ENCODE data around the gene TRIM32. TPM values are rescaled to one million over a fixed set of nuclear protein-coding genes. Genes with fewer than 3 reads are reported as not detected.

The TRIM32 gene, protein sequence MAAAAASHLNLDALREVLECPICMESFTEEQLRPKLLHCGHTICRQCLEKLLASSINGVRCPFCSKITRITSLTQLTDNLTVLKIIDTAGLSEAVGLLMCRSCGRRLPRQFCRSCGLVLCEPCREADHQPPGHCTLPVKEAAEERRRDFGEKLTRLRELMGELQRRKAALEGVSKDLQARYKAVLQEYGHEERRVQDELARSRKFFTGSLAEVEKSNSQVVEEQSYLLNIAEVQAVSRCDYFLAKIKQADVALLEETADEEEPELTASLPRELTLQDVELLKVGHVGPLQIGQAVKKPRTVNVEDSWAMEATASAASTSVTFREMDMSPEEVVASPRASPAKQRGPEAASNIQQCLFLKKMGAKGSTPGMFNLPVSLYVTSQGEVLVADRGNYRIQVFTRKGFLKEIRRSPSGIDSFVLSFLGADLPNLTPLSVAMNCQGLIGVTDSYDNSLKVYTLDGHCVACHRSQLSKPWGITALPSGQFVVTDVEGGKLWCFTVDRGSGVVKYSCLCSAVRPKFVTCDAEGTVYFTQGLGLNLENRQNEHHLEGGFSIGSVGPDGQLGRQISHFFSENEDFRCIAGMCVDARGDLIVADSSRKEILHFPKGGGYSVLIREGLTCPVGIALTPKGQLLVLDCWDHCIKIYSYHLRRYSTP
- 10 to 100 TPM; 11.8 to 21.5 (median 20.0) TPM for total RNA-seq
- long read RNA-seq, donor 1, transcript TRIM32-201 (2 exons, 3,688 nt), result major isoform, 13 of 20 reads
- long read RNA-seq, donor 1, transcript TRIM32-203 (2 exons, 3,717 nt), result minor isoform, 5 of 20 reads
- long read RNA-seq, donor 1, partial matches to known transcripts, result 0 of 20 reads
- long read RNA-seq, donor 1, other reads (novel, unspliced or antisense), result 2 of 20 reads
- long read RNA-seq, donor 2, partial matches to known transcripts, result 0 of 4 reads
- long read RNA-seq, donor 2, other reads (novel, unspliced or antisense), result 0 of 4 reads

DNA sequence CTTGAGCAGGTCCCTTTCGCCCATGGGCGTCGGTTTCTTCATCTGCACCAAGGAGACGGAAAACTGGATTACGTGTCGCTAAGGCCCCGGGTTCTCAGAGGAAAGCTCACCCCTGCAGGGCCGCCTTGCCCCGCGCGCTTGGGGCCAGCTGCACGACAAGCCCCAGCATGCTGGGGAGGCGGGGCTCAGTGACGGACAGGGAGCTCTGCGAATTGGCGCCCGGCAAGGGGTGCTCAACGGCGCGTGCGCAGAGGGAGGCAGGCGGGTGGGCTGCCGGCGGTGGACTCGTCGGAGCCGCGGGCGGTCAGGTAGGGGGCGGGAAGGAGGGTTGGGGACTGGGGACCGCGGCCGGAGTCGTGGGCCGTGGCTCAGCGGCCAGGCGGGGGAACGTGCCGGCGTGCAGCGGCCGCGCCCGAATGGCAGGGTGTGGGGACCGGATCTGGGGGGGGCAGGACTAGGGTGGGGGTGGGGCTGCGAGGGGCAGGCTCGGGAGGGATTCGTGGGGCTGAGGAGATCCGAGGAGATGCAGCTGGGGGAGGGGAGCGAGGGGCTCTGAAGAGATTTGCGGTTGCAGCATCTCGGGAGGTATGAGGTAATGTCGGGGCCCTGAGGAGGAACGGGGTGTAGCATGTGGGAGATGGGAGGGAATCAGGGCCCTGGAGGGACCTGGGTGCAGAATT, at the start of gene TRIM32:
TSS of gene TRIM32 (plus strand) at position 232 of the 680 bp plus-strand sequence. CDS start 10,438 bp downstream, outside the sequence.
- intact Hi-C loops (cut with DNase I, micrococcal nuclease), result no loop called here
- Histone ChIP-seq H3K9me3 (no peaks in the 10 kb centered on the region), H3K36me3 (ENCODE audit: low read depth) (no peaks in the 10 kb centered on the region), H3K4me3 (peak within 1 kb of the TSS; percentile 48), H3K4me1 (ENCODE audit: low read depth) (peaks cover 32% of the 10 kb centered on the region)
- ATAC-seq (peak; percentile 98), DNase-seq (peak; percentile 93 to 96 (median 94))
- TF ChIP-seq, protein P1, sequence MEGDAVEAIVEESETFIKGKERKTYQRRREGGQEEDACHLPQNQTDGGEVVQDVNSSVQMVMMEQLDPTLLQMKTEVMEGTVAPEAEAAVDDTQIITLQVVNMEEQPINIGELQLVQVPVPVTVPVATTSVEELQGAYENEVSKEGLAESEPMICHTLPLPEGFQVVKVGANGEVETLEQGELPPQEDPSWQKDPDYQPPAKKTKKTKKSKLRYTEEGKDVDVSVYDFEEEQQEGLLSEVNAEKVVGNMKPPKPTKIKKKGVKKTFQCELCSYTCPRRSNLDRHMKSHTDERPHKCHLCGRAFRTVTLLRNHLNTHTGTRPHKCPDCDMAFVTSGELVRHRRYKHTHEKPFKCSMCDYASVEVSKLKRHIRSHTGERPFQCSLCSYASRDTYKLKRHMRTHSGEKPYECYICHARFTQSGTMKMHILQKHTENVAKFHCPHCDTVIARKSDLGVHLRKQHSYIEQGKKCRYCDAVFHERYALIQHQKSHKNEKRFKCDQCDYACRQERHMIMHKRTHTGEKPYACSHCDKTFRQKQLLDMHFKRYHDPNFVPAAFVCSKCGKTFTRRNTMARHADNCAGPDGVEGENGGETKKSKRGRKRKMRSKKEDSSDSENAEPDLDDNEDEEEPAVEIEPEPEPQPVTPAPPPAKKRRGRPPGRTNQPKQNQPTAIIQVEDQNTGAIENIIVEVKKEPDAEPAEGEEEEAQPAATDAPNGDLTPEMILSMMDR (IDR thresholded peaks at IDR 0.05), result no peak

DNA sequence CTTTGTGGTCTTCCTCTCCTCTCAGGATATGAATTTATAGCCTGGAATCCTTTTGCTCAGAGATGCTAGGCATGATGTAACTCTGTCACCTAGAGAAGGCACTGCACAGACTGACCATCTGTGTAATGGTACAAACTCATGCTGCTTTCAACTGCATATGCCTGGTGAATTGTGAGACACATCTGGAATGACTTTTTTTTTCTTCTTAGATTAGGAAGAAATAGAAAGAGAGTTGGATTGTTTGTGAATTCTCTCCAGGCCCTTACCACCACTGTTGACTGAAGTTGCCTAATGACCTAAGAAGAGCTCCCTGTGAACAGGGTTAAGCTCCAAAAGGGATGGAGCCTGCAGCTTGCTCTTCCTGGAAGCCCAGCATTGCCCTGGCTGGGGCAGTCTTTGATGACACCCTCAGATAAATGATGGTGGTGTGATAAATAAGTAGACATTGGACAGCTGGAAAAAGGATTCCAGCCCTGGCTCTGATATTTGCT, 47.8 kb upstream of the TRIM32 start:
- no peaks in the 10 kb centered on the region for H3K36me3 ChIP-seq (ENCODE audit: low read depth)
- no peak overlapping the region for H3K4me3 ChIP-seq
- H3K4me1 ChIP-seq (ENCODE audit: low read depth), result no peaks in the 10 kb centered on the region
- intact Hi-C loops (cut with DNase I, micrococcal nuclease), result no loop called here
- ATAC-seq, result no peak
- no peaks in the 10 kb centered on the region for H3K9me3 ChIP-seq
- DNase-seq, result no peak
- TF ChIP-seq, protein P1 (IDR thresholded peaks at IDR 0.05), result no peak

DNA sequence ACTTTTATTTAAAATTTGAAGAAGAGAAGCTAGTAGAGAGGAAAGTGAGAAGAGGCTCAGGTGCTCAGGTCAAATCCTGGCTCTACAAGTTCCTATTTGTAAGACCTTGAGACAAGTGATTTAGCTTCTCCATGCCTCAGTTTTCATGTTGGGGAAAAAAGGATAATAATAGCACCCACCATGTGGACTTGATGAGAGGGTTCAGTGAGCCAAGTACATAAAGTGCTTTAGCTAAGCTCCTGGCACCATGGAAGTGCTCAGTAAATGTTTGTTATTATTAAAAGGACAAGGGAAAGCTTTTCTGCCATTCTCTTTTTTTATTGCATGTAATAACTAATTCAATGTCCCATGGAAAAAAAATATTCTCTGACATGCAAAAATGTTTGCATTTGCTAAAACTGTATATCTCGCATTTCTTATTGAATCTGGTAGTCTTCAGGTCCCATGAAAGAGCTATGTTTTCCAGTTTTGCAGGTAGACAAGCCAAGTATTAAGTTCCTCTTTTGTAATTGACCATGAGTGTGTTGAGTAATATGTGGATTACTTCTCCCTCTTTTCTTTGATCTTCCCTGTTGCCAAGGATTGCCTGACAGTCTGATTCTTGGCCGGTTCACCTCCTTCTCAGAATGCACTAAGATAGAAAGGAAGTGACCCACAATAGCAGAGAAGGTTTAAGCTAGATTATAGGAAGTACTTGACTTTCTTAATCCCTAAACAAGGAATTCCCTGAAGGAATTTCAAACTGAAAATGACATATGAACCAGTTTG, 45.6 kb upstream of the TRIM32 start:
- DNase-seq (no peak), ATAC-seq (no peak)
- TF ChIP-seq, protein P1 (IDR thresholded peaks at IDR 0.05), result no peak
- no peaks in the 10 kb centered on the region for H3K9me3 ChIP-seq
- intact Hi-C loops (cut with DNase I, micrococcal nuclease), result no loop called here
- H3K36me3 ChIP-seq (ENCODE audit: low read depth), result no peaks in the 10 kb centered on the region
- no peak overlapping the region for H3K4me3 ChIP-seq
- no peaks in the 10 kb centered on the region for H3K4me1 ChIP-seq (ENCODE audit: low read depth)

DNA sequence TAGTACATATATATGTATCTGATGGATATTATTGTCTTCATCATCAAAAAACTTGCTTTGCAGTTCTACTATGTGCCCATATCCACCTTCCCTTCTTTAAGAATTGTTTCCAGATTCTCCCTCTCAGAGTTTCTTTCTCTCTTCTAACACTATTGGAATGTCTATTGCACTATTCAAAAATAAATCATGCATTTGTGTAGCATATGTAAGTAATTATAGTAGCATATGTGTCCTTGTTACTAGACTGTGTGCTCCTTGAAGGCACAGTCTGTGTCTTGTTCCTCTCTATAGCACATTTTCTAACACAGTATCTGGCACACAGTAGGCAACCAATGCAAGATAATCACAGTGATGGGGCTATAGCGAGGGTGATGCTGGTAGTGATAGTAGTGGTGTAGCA, 43.4 kb upstream of the TRIM32 start:
- TF ChIP-seq, protein P1 (IDR thresholded peaks at IDR 0.05), result no peak
- Histone ChIP-seq H3K36me3 (ENCODE audit: low read depth) (no peaks in the 10 kb centered on the region), H3K4me3 (no peak overlapping the region), H3K9me3 (no peaks in the 10 kb centered on the region), H3K4me1 (ENCODE audit: low read depth) (no peaks in the 10 kb centered on the region)
- ATAC-seq, result no peak
- intact Hi-C loops (cut with DNase I, micrococcal nuclease), result no loop called here
- no peak for DNase-seq
